Stimulated activated CD4-positive, alpha-beta T cell treated with anti-CD3 and anti-CD28 coated beads, Interleukin-15, amount 100 ng/mL, for 1 hour (primary cell): Measurements from ENCODE around the gene OS9.

Source experiments
- DNase-seq, 2 donors: peaks; one replicate each; pipeline ENCODE4 v3.0.0-alpha.2; 2020; ENCODE audit warnings: low read depth in 1 of 2, low spot score in 1 of 2

OS9 gene

DNA sequence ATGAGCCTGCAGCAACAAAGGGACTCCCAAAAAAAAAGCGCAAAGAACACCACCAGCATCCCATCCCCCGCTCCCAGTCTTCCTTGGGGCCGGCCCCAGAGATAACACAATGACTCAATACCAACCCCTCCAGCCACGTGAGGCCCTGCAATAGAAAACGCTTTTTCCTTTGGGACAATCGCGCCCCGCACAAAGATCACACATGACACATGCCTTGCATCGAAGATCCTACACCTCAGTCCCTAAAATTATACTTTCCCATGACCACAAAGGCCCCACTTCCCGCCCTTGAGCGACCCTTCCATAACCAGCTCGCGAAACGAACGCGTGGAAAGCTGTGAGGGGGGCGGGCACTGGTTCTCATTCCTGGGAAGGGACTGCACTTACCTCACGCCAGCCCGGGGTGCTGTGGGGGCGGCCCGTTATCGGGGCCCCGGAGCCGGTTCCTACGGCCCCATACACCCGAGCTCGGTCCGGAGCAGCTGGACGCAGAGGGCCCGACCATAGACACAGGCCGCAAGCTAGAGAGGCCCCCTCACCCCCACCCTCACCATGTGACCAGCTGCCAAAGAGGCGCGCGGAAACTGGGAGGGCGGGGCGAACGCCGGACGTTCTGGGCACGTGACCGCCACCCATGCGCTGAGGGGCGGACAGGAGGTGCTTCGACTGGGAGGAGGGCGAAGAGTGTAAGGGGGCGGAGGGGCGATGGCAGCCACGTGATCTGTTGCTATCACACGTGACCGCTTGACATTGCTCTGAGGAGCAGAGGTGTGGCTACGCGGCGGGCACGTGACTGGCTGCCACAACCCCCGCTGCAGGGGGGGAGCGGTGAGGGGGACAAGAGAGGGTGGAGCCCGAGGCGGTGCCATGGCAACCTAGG is 58.1 kb downstream of the OS9 start, which contains the start of gene CDK4:
CDK4 (minus strand) TSS at position 523 of the 880 bp plus-strand sequence. CDS start 593 bp downstream, outside the sequence.
- DNase-seq: peak; percentile 91 to 97

- DNase-seq: no peak
Observed at GRCh38 chr12:57752668-57753000, 58.7 kb downstream of the OS9 start.

GRCh38 chr12:57753756-57754337 is 59.9 kb downstream of the OS9 start:
- no peak for DNase-seq

DNA sequence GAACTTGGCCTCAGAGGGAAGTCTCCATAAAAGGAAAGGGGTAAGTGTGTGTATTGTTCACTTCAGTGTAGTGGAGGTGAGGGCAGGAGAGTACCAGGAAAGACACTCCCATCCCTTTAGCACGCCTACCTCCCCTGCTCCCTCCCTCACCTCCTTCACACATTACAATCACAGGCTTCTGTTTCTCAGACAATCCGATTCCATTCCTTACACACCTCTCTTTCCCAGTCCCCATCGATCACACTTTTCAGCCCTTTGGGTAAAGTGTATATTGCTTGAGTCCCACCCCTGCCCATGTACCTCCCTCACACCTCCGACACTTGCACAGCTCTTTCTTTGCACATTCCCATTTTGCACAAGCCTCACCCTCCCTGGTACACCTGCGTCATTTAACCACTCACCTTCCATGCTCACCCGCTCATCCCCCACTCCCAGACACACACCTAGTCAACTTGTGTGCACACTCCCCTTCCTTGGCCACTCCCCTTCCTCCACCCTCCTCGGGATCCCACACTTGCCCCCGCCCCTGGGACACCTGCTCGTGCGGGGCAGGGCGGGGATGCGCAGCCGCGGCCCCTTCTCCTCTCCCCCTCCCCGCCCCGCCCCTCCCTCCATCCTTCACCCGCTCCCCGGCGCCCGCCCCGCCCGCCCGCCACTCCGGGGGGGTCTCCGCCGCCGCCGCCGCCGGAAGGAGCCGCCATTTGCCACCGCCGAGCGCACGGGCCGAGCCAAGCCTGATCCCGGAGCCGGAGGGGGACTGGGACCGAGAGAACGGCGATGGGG is 60.7 kb downstream of the OS9 start, which contains the start of gene MARCHF9:
MARCHF9 (plus strand) TSS at position 693 of the 783 bp plus-strand sequence. CDS start 426 bp downstream, outside the sequence.
- peak; percentile 62 to 67 for DNase-seq

GRCh38 chr12:57755194-57755453 is 61.2 kb downstream of the OS9 start:
- DNase-seq: no peak

- no peak for DNase-seq
Observed at GRCh38 chr12:57755454-57756372, 61.8 kb downstream of the OS9 start.

DNA sequence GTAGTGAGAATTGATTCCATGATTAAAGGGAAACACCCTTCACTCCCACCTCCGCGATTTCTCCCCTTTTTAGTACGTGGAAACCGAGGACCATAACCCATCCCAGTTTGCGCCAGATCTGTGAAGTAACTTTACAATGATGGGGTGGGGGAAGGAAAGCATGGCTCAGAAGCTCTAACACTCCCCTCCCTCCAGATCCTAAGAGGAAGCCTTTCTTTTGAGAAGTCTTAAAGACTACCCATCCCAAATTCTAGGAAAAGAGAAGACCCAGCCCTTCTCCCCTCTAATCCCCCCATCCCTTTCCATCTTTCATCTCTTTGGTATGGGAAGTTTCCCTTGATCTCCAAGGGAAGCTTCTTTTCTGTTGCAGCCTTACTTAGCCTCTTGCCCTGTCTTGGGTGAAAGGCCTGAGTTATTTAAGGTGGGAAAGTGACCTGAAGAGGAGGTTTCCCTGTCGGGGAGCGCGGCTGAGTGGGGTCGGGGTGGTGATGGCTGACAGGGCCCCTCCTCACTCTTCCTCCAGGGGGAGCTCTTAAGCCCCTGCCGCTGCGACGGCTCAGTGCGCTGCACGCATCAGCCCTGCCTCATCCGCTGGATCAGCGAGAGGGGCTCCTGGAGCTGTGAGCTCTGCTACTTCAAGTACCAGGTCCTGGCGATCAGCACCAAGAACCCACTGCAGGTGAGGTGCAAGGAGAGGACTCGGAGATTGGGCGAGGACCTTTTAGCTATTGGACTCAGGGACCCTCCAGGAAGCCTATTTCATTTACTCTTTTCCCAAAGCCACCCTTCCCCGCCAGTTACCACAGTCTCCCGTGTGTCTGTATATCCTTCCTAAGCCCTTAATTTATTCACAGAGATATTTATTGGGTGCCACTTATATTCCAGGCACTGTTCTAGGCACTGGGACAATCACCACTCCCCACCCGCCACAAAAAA is 62.7 kb downstream of the OS9 start:
- DNase-seq: peak; percentile 56 to 59

DNA sequence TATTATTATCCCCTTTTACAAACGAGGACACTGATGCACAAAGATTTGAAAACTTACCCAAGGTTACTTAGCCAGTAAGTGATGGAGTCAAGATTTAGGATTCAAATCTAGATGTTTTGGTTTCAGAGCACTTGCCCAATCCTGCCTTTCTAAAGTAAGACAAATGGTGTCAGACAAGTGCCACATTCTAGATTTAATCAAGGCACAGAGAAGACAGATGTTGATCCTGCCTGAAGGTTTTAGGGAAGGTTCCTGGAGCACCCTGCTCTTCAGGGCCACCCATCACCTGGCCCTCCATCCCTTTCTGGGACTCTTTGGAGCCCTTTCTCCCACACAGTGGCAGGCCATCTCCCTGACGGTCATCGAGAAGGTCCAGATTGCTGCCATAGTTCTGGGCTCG is 63.8 kb downstream of the OS9 start:
- DNase-seq: no peak

DNA sequence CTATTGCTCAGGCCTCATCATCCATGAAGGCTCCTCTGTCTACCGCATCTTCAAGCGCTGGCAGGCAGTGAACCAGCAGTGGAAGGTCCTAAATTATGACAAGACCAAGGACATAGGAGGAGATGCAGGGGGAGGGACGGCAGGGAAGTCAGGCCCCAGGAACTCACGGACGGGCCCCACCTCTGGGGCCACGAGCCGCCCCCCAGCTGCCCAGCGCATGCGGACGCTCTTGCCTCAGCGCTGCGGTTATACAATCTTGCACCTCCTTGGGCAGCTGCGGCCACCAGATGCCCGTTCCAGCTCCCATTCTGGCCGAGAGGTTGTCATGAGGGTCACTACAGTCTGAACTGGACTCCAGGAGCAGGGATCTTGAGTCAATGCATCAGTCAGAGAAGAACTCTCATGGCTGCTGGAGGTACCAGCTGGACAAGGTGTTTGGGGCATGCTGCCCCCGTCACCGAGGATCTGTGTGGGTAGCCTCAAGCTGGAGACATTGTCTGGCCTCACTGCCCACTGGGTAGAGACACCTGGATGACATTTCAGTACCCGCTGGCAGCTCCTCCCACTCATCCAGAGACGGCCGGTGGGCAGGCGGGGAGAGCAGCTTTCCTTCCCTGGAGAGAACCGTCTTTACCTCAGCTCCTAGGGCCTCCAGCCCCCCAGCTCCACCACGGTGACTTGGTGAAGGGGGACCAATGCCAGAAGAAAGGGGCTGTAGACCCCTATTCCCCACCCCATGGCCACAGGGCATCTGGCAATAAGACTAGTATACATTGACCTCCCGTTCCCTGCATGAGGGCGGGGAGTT is 64.8 kb downstream of the OS9 start:
- no peak for DNase-seq

DNA sequence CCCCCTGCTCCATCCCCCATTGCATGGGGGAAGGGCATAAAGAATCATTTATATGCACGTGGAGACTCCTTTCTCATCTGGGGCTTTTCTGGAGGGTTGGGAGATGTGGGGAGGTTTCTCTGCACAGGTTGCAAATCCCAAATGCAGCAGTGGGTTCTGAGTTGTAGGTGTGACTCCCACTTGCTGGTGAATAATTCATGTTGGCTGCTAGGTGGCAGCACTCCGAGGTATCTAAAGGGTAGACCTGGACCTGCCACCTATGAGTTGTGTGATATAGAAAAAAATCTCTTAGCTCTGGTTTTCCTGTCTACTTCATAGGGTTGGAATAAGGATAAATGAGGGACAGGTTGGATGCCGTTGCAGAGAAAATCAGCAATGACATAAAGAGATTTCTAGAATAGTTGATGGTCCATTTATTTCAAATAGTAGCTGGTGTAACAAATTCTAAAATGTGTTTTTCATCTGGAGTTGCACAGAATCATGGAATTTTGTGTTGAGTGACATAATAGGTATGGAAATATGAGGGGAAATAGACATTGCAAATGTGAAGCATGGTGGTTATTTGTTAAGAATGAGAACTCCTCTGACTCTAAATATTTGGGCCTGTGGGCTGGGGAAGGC is 65.5 kb downstream of the OS9 start:
- no peak for DNase-seq

DNA sequence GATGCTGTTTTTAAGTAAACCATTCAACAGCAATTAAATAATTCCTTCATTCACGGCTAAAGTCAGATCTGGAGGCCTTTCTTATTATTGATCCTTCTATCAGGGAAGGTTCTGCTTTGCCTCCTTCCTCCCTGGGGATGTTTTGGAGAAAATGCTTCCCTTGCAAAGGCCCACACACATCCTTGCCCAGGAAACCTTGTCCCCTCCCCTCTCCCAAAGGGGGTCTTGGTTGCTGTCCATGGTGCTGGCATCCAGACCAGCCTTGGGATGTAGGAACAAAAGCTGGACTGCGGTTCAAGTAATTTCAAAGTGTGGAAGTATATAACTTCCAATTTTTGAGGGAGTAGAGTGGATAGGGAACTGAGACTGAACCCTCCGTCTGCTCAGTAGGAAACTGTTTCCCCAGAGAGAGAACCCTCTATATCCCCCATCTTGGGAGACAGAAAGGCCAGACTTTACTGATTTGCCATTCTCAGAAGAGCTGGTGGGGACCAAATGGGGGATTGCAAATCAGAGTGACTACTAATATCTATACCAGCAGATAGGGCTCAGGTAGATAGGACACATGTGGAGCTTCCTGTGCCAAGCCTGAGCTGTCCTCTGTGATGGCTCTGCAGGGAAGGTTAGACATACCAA is 66.5 kb downstream of the OS9 start:
- no peak for DNase-seq

DNA sequence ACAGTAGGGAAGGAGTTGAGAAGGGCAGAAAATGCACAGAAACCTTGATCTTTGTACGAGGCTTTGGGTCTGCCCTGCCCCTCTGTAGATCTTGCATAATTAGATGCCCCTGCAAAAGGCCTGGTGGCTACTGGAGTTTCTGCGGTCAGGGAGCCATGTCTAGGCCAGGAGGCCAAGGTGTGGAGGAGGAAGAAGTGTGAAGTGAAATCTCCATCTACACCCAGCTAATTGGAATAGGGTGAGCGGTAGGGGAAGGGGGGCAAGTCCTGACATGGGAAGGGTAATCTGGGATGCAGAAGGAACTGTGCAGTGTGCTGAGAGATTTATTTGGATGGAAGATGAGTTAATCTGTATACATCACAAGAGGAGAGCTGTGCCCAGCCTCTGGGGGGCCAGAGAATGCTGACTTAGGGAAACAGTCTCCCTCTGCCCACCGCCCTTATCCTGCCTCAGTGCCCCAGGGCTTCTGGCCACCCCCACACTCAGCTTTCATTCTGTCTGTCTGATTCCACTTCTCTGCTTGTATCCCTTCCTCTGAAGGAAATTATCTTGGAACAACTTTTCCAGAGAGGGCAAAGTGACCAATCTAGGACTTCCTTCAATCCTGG is 67.6 kb downstream of the OS9 start:
- DNase-seq: no peak

DNA sequence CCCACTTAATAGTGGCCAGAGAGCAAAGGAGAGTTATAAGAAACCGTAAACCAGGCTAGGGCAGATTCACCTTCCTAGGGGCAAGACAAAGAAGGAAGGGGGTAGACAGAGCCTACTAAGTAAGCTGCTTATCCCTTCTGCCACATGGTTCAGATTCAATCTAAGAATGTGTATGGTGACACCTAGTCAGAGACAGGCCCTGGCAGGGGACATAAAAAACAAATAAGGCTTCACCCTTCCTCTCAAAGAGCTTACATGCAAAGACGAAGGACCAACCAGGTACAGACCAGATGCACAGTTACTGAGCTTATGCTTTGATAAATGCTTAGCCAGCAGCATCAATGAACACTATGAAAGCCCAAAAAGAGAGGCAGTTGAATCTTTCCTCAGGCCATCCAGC is 68.5 kb downstream of the OS9 start:
- no peak for DNase-seq

DNA sequence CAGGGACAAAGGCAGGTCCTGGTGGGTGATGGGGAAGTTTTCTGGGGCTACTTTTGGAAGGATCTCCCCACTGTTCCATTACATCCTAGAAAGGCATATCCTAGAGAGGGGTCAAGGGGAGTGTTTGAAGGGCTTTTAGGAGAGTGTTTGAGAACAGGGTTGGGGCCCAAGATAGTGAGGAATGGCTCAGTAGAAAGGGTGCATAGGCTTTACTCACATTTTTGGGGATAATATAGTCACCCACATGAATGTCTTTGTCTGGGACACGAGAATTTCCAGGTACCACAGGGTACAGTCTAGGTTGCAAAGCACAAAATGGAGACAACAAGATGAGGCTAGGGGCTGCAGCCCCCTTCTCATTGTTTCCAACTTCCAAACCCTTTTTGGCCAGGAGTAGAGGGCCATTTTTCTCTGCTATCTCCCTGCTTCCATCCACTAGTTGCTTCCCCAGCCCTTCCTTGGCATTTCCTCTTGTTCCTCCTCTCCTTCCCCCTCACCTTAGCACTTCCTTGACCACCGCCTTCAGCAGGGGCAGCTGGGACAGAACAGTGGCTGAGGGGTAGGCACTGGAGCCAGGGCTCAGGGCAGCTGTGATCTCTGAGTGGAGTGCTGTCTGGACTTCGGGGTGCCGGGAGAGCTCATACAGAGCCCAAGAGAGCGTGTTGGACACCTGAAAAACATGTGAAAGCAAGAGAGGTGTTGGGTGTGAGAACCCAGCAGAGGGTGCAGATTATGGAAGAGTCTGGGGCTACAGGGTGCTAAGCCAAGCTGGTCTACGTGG is 70.1 kb downstream of the OS9 start:
- no peak for DNase-seq

DNA sequence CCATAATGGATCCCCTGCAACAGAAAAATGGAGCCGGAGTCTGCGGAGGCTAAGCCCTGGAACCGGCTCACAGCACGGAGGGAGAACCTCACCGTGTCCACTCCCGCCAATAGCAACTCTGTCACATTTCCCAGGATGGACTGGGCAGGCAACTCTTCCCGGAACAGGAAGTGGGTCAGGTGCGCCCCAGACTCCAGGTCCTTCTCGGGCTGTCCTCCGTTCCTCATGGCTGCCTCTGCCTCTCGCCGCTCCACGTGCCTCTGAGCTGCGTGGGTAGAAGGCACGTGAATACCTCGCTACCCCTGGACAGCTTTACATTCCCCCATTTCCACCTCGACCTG is 70.7 kb downstream of the OS9 start:
- DNase-seq: no peak

GRCh38 chr12:57765003-57765697 is 71.2 kb downstream of the OS9 start:
- no peak for DNase-seq
